Activated naive CD4-positive, alpha-beta T cell treated with anti-CD3 and anti-CD28 coated beads for 36 hours (primary cell): ENCODE measurements around the gene LRPAP1. TPM values are rescaled to one million over a fixed set of nuclear protein-coding genes. Genes with fewer than 3 reads are reported as not detected.

ENCODE experiments used
- CTCF ChIA-PET: fragments of 350-600 bp; sonication (Branson Sonifier 250); formaldehyde crosslinking; loops from one replicate; lab custom pipeline; 2021; ENCODE audit warnings: antibody characterized with exemption; lab: Charles Lee
- DNase-seq: peaks from one replicate; pipeline ENCODE4 v3.0.0-alpha.2; 2020
- H3K27ac Mint-ChIP-seq: one replicate; pipeline ENCODE4 v1.8.0; 2021; ENCODE audit warnings: mild to moderate bottlenecking, mixed read lengths
- H3K27me3 Mint-ChIP-seq: one replicate; pipeline ENCODE4 v1.8.0; 2021; ENCODE audit warnings: low read depth, mixed read lengths
- H3K36me3 Mint-ChIP-seq: one replicate; pipeline ENCODE4 v1.8.0; 2021; ENCODE audit warnings: low read depth, mixed read lengths
- H3K4me1 Mint-ChIP-seq: one replicate; pipeline ENCODE4 v1.8.0; 2021; ENCODE audit warnings: low read depth, mixed read lengths
- H3K4me3 Mint-ChIP-seq: one replicate; pipeline ENCODE4 v1.8.0; 2021; ENCODE audit warnings: mild to moderate bottlenecking, moderate library complexity, mixed read lengths
- H3K9me3 Mint-ChIP-seq: one replicate; pipeline ENCODE4 v1.8.0; 2021; ENCODE audit warnings: mixed read lengths
- intact Hi-C: fragments of 100-400 bp; cut with micrococcal nuclease; formaldehyde crosslinking; loops from one replicate; pipeline ENCODE4 v1.15.1; 2023
- total RNA-seq, 2 experiments: library from RNA; stranded (reverse); gene quantifications; one replicate each; pipeline ENCODE4 v1.2.3, GENCODE V29; 2021

Gene LRPAP1
- total RNA-seq, 2 experiments from 2014 or later: 50.2 TPM

DNA sequence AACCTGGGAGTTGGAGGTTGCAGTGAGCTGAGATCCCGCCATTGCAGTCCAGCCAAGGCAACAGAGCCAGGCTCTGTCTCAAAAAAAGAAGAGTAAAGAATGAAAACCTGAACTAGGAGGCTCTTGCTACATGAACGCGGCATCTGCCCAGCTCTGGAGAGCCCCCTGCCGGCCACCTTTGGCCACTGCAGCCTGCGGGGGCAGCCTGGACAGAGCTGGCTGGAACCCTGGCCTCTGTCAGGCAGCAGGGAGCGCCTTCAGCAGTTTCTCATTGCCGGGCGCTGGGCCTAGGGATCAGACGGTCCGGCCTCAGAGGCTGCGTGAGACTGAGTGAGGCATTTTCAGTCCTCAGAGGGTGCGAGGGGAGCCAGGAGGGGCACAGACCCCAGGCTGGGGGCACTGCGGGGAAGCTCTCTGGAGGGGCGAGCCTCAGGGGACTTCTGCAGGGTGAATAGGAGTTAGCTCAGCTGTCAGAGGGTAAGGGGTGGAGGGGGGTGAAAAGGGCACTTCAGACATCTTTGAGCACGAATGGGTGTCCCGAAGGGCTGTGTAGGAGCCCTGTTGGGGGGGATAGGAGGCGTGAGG, 51.6 kb downstream of the LRPAP1 start:
- peaks cover 20% of the 10 kb centered on the region for H3K27me3 Mint-ChIP-seq
- H3K36me3 Mint-ChIP-seq: no peaks in the 10 kb centered on the region
- no peaks in the 10 kb centered on the region for H3K4me1 Mint-ChIP-seq
- intact Hi-C loops: loop anchor here (1.0 to 10.0 kb wide), 3 partner anchors 134 to 404 kb away; no protein-coding TSS in a partner anchor
- CTCF ChIA-PET: interaction anchor here (0.6 to 3.6 kb wide), 17 partner anchors 9 to 400 kb away, joined by 3 to 14 read pairs (median 4); partner anchors contain the start of gene MSANTD1
- DNase-seq: peak; percentile 83
- no peak overlapping the region for H3K27ac Mint-ChIP-seq
- no peak overlapping the region for H3K4me3 Mint-ChIP-seq
- H3K9me3 Mint-ChIP-seq: no peaks in the 10 kb centered on the region

GRCh38 chr4:3479358-3480101, 52.7 kb downstream of the LRPAP1 start:
- no peaks in the 10 kb centered on the region for H3K4me1 Mint-ChIP-seq
- peaks cover 20% of the 10 kb centered on the region for H3K27me3 Mint-ChIP-seq
- H3K9me3 Mint-ChIP-seq: no peaks in the 10 kb centered on the region
- no peak for DNase-seq
- CTCF ChIA-PET: interaction anchor here (0.6 to 3.6 kb wide), 11 partner anchors 8 to 373 kb away, joined by 3 to 14 read pairs (median 4); partner anchors contain the start of gene MSANTD1
- no peak overlapping the region for H3K4me3 Mint-ChIP-seq
- intact Hi-C loops: loop anchor here (1.0 to 10.0 kb wide), 3 partner anchors 133 to 405 kb away; no protein-coding TSS in a partner anchor
- H3K36me3 Mint-ChIP-seq: no peaks in the 10 kb centered on the region
- H3K27ac Mint-ChIP-seq: no peak overlapping the region

DNA sequence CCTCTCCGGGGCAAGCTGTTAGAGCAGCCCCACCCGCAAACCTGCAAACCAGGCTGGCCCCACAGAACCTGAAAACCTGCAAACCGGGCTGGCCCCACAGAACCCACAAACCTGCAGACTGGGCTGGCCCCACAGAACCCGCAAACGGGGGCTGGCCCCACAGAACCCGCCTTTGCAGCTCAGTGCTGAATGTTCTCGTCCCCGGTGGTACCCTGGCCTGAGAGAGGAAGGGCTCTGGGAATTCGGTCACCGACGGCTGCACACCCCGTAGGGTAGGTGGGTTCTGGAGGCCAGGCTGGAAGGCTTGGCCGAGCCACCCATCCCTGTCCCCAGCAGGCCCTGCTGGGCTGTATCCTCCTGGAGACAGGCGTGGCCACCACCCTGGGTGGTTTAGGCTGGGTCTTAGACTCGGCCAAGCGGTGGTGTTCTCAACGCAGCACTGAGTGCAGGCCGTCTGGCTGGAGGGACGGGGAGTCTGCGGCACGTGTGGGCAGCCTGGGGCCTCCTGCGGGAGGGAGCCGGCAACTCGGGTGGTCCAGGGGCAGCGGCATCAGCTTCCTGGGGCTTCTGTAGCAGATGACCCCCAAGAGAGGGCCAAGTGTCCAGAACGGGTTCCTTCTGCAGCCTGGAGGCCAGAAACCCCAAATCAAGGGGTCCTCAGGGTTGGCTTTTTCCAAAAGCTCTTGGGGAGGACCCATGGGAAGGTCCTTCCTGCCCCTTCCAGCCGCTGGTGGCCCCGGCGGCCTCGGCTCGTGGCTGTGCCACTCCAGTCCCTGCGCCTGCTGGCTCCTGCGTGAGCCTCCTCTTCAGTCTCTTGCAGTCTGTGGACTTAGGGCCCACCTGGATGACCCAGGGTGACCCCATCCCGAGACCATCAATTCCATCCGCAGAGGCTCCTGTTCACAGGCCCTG, 53.5 kb downstream of the LRPAP1 start:
- intact Hi-C loops: no loop called here
- Mint-ChIP-seq H3K4me1 (no peaks in the 10 kb centered on the region), H3K9me3 (no peaks in the 10 kb centered on the region), H3K27me3 (peaks cover 18% of the 10 kb centered on the region), H3K27ac (no peak overlapping the region), H3K4me3 (no peak overlapping the region), H3K36me3 (no peaks in the 10 kb centered on the region)
- no peak for DNase-seq
- CTCF ChIA-PET: interaction anchor here (3.6 kb wide), 1 partner anchor 7 kb away, joined by 14 read pairs; no protein-coding TSS in a partner anchor

- CTCF ChIA-PET: no interaction called here
- Mint-ChIP-seq H3K36me3 (no peaks in the 10 kb centered on the region), H3K9me3 (no peaks in the 10 kb centered on the region), H3K27ac (no peak overlapping the region), H3K4me3 (no peak overlapping the region), H3K27me3 (peaks cover 14% of the 10 kb centered on the region), H3K4me1 (no peaks in the 10 kb centered on the region)
- intact Hi-C loops: no loop called here
- no peak for DNase-seq
Observed at GRCh38 chr4:3477750-3478430, 54.3 kb downstream of the LRPAP1 start.

DNA sequence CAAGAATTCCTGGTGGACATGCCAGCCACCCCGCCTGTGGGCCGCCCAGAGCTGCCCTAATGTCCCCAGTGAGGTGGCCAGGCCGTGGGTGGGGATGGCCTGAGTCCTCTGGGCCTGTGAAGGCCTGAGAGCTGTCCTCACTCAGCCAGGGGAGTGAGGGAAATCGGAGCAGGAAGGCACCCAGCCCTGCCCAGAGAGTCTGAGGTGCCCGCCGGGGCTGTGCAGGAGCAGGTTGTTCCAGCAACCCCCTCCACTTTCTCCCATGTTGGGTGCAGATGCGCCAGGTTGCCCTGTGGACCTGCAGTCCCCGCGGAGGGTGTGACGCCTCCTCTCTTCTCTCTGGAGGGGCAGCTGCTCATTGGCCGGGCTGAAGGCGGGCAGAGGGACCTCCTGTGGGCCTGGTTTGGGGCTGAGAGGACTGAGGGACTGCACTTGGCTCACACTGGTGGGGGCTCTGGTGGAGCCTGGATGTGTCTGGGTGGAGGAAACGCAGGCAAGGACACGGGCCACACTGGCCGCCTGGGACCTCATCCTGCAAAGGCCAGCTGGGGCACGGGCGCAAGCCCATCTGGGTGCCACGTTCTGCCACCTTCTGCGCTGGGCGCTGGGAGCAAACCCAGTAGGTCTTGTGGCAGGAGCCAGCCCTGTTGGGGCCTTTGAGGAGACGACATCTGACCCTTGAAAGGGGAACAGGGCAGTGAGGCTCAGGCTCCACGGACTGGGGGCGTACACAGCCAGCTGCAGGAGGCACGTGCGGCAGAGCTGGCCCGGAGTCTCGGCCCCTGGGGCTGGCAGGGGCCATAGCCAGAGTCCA, 55.1 kb downstream of the LRPAP1 start:
- Mint-ChIP-seq H3K4me1 (no peaks in the 10 kb centered on the region), H3K4me3 (no peak overlapping the region), H3K9me3 (no peaks in the 10 kb centered on the region), H3K36me3 (no peaks in the 10 kb centered on the region), H3K27me3 (peaks cover 11% of the 10 kb centered on the region), H3K27ac (no peak overlapping the region)
- CTCF ChIA-PET: no interaction called here
- no peak for DNase-seq
- intact Hi-C loops: no loop called here

DNA sequence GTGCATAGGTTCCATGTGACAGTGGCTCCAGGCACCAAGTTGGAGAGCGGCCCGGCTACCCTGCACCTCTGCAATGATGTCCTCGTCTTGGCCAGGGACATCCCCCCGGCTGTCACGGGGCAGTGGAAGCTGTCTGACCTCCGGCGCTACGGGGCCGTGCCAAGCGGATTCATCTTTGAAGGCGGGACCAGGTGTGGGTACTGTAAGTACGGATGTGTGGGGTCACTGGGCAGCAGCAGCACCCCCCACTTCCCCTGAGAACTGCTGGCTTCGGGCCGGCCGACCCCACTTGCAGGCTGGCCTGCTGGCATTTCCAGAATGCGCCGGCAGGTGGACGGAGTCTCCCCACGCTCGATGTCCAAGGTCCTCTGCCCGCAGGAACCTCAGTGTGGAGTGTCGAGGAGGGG, 55.9 kb downstream of the LRPAP1 start:
- H3K27me3 Mint-ChIP-seq: peaks cover 4% of the 10 kb centered on the region
- H3K27ac Mint-ChIP-seq: no peak overlapping the region
- H3K9me3 Mint-ChIP-seq: no peaks in the 10 kb centered on the region
- DNase-seq: no peak
- CTCF ChIA-PET: no interaction called here
- intact Hi-C loops: no loop called here
- H3K36me3 Mint-ChIP-seq: no peaks in the 10 kb centered on the region
- H3K4me3 Mint-ChIP-seq: no peak overlapping the region
- no peaks in the 10 kb centered on the region for H3K4me1 Mint-ChIP-seq

DNA sequence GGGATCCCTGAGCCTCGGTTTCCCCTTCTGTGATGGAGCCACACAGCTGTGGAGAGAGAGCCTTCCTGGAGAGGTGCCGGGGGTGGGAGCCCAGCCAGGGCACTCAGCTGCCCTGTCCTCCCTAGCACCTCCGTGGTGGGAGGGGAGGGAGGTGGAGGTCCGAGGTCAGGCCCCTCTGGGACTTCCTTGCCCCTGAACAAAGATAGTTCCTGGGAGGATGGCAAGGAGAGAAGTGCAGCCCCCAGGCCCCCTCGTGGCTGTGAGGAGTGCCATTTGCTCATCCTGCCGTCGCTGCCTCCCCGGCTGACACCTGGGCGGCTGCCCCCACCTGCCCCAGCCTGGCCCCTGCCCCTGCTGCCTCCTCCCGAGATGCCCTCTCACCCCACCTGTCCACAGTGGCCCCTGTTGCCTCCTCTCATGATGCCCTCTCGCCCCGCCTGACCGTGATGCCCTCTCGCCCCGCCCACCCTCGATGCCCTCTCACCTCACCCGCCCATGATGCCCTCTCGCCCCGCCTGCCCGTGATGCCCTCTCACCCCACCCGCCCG, 56.4 kb downstream of the LRPAP1 start:
- intact Hi-C loops: no loop called here
- Mint-ChIP-seq H3K27ac (no peak overlapping the region), H3K4me3 (no peak overlapping the region), H3K4me1 (no peaks in the 10 kb centered on the region), H3K36me3 (no peaks in the 10 kb centered on the region), H3K27me3 (no peaks in the 10 kb centered on the region), H3K9me3 (no peaks in the 10 kb centered on the region)
- no peak for DNase-seq
- CTCF ChIA-PET: no interaction called here

GRCh38 chr4:3475041-3475712, 57.0 kb downstream of the LRPAP1 start:
- Mint-ChIP-seq H3K4me1 (no peaks in the 10 kb centered on the region), H3K27me3 (no peaks in the 10 kb centered on the region), H3K9me3 (no peaks in the 10 kb centered on the region), H3K4me3 (no peak overlapping the region), H3K36me3 (no peaks in the 10 kb centered on the region), H3K27ac (no peak overlapping the region)
- intact Hi-C loops: no loop called here
- CTCF ChIA-PET: no interaction called here
- DNase-seq: no peak

GRCh38 chr4:3473996-3474765, 58.0 kb downstream of the LRPAP1 start:
- CTCF ChIA-PET: no interaction called here
- Mint-ChIP-seq H3K4me1 (no peaks in the 10 kb centered on the region), H3K27me3 (no peaks in the 10 kb centered on the region), H3K9me3 (no peaks in the 10 kb centered on the region), H3K36me3 (no peaks in the 10 kb centered on the region), H3K4me3 (no peak overlapping the region), H3K27ac (no peak overlapping the region)
- DNase-seq: no peak
- intact Hi-C loops: no loop called here

DNA sequence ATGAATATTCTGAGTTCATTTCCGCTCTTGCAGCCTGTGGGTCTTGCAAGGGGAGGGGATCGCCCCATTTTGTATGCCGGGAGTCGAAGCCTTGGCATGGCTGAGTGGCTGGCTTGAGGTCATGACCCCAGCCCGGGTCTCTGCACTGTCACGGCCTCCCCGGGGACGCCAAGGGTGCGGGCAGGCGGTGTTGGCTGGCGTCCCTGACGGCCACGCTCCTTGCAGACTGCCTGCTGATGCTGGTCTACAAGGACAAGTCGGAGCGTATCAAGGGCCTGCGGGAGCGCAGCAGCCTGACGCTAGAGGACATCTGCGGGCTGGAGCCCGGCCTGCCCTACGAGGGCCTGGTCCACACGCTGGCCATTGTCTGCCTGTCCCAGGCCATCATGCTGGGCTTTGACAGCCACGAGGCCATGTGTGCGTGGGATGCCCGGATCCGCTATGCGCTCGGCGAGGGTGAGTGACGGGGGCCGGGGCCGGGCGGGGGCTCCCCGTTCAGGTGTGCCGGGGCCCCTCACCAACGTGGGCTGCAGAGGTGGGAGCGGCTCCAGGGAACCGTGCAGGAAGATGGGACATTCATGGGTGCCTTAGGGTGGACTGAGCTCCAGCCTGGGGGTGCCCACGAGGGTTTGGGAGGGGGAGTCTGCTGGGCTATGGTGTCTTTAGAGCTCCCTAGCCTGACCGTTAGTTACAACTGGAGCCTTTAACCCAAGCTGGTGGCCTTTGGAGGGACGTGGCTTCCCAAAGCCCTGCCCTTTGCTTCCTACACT, 58.9 kb downstream of the LRPAP1 start:
- H3K4me1 Mint-ChIP-seq: no peaks in the 10 kb centered on the region
- CTCF ChIA-PET: no interaction called here
- intact Hi-C loops: no loop called here

More for the DNA sequence above, 58.9 kb downstream of the LRPAP1 start:
- Mint-ChIP-seq H3K27me3 (no peaks in the 10 kb centered on the region), H3K27ac (no peak overlapping the region), H3K36me3 (no peaks in the 10 kb centered on the region), H3K9me3 (no peaks in the 10 kb centered on the region), H3K4me3 (no peak overlapping the region)
- no peak for DNase-seq
